ENCODE measurements around the gene DNAJC15.

Gene DNAJC15

DNA sequence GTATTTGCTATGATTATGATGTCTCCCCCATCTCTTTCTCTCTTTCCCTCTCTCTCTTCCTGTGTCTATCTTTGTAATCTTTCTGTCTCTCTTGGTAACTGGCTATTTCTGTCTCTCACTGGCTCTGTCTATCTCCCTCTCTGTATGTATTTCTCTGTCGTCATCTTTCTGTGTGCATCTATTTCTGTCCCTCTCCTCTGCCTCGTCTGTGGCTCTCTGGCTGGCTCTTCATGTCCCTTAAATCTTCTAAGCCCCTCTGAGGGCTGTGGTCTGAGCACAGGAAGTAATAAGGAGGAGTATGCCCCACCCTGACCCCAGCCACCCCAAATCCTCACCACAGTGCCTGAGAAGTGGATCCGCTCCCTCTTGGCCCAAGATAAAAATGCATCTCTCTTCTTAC, 104.4 kb downstream of the DNAJC15 start:
- DNase-seq (ENCODE audit: low spot score), result no peak

DNA sequence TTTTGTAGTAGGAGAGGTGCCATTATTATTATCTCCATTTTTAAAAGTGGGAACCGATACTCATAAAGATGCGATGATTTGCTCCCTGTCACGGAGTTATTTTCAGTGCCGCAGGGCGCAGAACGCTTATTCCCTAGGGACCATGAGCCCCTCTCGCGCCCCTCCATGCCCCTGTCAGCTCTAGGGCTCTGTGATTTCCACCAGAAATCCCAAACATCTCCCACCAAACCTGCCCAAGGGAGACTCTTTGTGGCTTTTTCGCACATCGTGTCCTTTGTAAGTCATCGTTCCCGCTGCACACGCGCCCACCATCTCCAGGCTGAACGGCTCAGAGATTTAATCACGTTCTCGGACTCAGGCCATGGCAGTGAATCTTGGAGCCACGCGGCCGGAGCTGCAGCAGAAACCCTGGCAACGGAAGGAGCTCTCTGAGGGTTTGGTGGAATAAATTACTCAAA, 105.1 kb downstream of the DNAJC15 start:
- no peak for DNase-seq (ENCODE audit: low spot score)

DNA sequence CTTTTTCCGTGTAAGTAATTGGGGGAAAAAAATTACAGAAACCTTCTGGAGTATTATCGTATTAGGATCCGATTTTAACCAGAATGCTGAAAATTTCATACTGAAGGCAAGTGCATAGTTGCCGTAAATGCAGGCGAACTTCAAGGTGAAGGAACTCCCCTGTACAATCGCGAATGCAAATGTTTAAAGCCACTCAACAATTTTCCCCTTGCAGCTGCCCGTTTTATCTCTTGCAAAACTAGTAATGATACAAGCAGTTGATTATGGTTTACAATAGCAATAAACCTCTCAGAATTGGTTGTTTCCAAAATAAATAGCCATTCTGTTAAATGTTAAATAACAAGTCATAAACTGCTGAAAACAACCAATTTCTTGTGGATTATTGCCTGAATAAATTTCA, 105.7 kb downstream of the DNAJC15 start:
- no peak for DNase-seq (ENCODE audit: low spot score)

DNA sequence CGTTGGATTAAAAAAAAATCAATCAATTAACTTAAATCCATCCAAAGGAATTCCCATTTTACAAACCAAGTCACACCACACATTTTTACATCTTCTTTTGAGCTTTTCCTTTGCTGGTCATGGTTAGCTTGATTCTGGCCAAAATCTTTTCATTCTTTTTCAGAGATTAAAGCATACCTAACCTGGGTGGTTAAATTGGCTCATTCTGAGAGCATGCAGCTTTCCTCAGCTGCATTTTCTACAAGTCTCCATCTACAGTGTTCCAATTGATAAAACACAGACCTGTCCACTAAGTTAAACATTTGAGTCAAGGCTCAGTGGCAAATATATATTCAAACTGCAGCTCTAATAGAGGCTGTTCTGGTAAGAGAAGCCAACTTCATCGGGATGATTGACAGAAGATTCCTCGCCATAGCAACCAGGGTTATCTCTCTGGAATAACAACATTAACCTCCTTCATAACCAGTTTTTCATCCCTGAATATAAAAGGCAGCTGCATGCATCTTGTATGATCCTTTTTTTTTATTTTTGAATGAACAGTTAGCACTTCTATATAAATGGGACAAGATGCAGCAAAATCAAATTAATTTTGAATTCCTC, 106.2 kb downstream of the DNAJC15 start:
- no peak for DNase-seq (ENCODE audit: low spot score)

DNA sequence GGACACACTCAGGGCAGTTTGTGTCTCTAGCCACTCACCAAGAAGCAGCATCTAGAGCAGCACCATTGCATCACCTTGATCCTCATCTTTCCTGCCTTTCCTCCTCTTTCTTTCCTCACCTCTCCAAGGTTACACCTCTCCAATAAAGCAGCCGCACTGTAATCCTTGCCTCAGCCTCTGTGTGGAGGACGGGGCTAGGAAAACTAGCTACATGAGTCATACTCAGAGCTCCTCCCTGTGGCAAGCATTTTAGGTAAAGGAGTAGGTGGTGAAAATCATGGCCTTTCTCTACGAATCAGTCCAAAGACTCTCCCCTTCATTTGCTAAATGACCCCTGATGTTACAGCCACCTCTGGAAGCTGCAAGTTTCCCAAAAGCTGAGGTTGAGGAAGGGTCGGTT, 108.9 kb downstream of the DNAJC15 start:
- DNase-seq (ENCODE audit: low spot score), result peak; percentile 45

DNA sequence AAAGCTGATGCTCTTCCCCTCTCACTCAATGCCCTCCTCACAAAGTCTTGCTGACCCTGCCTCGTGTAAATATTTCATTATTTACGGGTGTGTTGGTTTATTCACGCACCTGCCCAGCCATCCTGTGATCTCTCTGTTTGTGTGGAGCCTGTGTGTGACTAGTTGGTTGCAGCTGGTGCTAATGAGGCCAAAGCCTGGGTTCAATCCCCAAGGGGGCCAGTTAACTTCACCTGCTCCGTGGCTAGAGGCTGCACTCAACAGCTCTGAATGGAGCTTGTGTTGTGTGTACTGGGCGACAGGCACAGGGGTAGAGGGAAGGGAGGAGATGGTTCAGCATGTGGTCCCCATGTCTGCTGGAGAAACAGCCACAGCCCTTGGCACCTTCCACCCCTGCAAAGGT, 109.5 kb downstream of the DNAJC15 start:
- DNase-seq (ENCODE audit: low spot score), result no peak

DNA sequence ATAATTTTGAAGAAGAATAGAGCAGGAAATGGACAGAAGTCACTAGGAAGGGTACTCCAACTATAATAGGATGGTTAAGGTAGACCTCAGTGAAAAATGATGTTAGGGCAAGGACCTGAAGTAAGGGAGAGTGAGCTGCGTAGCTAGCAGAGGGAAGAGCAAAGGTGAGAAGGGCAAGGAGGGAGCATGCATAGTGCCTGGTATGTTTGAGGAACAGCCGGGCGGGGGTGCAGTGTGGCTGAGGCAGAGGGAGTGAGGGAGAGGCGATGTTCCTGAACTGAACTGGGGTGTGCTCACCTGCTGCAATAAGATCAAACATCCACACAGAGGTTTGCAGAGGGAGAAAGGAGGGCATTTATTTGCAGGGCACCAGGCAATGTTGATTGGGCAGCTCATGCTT, 110.4 kb downstream of the DNAJC15 start:
- DNase-seq (ENCODE audit: low spot score), result no peak

DNA sequence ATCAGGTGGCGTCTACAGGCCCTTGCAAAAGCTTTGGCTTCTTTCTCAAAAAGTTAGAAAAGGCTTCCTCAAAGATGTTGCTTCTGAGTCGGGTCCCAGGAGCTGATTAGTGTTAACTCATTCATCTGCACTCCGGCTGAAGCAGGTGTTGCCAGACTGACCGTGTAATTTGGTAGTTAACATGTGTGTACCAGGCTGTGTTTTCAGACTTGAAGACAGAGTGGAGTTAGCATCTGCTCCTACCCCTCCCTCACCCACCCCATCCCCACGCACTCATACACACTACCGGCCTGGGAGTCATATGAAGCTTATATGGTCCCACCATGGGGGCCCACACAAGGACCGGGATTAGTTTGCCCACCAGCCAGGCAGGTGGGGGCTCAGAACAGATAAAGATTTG, 111.5 kb downstream of the DNAJC15 start:
- no peak for DNase-seq (ENCODE audit: low spot score)

DNA sequence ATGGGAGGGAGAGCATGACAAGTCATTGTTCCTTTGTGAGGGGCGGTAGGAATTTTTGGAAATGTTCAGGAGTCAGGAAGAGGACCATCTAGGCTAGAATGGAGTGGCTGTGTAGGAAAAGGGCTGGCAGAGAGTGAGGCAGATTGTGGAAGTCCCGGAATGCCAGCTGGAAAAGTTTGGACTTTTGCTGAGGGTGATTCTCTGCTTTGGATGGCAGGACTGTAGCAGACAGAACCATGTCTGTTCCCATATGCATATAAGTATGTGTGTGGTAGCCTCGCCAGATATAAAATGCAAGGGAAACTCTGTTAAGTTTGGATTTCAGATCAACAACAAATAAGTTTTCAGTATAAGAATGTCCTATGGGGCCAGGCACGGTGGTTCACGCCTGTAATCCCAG, 112.1 kb downstream of the DNAJC15 start:
- DNase-seq (ENCODE audit: low spot score), result no peak

DNA sequence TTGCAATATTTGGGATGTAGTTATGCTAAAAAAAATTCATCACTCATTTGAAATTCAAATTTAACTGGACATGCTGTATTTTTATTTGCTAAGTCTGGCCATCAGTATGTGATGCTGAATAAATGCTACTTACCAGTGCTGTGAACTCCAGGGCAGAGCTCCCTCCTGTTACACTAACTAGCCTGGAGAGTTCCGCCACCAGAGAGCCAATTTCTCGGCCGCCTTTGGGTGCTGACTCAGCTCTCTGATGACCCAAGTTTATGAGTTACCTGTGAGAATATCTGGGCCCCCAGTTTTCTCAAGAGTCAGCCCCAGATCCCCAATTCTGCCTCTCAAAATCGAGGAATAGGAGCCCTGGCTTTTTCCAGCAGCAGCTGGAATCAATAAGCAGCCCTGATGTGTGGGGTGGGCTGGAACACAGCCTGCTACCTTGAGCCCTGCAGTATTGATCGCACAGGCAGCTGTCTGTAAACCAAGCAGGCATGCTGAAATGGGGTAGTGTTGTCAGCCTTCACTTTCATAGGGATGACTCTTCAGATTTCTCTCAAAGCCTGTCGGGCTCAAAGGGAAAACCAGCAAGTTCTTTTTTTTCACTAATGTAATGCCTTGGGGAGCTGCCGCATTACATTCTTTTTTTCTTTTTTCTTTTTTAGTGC, 113.7 kb downstream of the DNAJC15 start:
- peak; percentile 19 for DNase-seq (ENCODE audit: low spot score)

DNA sequence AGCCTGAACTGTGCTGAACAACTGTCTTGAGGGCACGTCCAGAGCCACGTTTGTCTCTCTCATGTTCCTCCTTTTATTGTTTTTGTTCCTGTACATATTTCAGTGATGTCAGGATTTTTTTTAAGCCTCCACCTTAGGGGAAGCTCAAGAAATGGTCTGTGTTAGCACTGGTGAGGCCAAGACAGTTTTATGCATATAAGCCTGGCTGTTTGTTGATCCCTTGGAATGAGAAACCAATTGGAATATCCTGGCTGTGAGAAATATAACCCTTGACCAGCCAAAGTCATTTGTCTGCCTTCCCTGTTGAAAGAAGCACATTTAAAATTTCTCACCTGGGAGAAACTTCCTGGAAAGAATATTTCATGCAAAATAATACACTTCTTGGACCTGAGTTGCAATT, 115.8 kb downstream of the DNAJC15 start:
- DNase-seq (ENCODE audit: low spot score), result no peak

DNA sequence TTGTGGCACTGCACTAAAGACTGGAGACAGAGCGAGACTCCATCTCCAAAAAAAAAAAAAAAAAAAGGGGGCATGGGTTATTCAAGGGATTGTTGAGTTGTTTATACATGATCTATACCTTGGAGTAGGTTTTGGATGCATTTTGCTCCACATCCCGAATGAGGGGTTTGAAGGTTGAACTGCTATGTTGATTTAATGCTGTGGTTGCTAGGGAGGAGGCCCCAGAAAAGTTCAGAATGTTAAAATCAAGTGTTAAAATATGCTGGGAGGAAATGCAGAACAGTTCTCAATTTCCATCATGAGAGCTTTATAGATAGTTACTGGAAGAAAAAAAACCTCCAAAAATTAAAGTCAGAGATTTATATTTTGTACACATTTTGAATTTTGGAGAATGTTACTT, 116.5 kb downstream of the DNAJC15 start:
- no peak for DNase-seq (ENCODE audit: low spot score)

DNA sequence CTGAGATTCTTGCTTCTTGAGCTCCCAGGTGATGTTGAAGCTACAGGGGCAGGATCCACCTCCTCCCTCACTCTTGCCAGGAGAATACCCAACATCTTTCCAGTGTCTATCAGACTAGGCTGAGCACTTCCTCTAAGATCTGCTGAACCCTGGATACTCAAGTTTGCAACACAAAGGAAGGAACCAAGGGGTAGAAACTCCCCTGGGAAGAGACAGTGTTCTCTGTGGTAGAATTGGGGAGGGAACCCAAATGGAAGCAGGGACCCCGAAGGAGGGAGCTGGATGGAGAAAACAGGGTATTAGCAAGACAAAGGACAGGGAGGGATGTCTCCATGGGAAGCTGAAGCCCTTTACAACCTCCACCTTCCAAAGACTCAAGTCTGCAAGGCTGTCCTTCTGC, 117.6 kb downstream of the DNAJC15 start:
- DNase-seq (ENCODE audit: low spot score), result no peak

DNA sequence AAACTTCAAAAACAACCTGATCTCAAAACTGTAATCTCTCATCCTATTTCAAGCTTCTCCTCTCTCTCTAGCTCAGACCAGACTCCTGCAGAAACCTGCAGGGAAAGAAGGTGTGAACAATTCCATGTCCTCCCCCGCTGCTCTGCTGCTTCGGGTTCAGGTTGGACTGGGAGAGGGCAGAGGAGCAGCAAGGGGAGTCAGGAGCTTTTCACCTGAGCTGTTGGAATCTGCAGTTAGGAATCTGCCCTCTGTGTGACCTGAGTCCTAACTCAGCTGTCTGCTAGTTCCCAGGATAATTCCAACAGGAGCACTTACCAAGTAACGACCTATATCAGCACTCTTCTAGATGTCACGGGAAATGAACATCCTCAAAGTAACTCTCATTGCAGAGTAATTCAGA, 118.3 kb downstream of the DNAJC15 start:
- no peak for DNase-seq (ENCODE audit: low spot score)

DNA sequence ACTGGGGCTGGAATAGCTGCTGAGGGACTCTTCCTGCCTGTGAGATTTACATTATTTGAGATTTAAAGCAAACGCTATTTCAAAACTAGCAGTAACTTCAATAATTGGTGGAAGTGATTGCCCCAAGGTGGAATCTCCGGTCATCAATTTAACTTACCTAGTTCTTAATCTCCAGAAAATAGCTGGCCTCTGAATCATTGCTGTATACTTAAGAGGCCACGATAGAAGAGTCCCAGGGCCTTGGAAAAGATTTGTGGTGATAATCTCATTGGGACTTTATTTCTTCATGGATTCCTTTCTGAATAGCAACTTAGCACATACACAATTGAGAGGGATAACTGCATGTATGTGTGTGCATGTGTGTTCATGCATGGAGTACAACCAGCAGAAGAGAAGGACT, 120.2 kb downstream of the DNAJC15 start:
- no peak for DNase-seq (ENCODE audit: low spot score)

DNA sequence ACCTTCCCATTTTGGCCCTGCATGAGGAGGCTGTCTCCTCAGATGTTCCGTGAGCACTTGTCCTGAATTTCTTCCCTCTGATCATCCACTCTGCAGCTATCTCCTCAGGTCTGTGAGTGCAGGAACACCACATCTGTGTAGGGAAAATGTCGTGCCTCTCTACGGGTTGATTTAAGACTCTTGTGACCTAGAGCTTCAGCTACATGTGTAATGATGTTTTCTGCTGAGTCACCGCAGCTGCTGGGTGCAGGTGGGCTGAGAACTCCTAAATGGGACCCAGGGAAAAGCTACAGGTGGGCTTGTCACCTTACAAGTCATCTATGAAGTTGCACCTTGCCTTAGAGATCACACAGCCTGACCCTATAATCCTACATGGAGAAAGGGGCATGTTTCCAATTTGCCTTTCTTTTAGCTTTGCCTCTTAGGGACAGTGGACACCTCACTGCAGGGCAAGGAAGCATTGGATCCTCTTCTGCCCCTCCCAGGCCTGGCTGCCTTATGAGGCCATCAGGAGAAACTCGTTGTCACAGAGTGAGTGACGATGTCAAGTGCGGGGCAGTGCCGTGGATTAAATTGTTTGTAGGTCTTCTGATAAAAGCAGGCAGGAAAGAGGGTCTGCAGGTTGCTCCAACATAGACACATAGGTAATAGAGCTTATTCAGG, 122.3 kb downstream of the DNAJC15 start:
- DNase-seq (ENCODE audit: low spot score), result no peak

DNA sequence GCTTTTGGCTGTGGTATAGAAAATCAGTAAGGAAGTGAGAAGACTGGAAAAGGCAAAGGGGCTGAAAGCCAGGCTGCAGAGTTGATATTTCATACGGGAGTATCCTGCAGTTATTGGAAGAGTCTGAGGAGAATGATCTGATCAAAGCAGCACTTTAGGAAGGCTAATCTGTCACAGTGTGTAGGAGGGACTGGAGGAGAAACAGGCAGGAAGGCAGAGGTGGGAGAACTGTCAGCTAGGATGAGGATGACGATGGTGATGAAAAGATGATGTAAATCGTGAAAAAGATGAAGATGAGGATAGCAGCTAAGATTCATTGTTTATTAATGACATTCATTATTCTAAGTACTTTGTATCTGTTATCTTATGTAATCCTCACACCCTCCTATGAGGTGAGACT, 123.0 kb downstream of the DNAJC15 start:
- no peak for DNase-seq (ENCODE audit: low spot score)

DNA sequence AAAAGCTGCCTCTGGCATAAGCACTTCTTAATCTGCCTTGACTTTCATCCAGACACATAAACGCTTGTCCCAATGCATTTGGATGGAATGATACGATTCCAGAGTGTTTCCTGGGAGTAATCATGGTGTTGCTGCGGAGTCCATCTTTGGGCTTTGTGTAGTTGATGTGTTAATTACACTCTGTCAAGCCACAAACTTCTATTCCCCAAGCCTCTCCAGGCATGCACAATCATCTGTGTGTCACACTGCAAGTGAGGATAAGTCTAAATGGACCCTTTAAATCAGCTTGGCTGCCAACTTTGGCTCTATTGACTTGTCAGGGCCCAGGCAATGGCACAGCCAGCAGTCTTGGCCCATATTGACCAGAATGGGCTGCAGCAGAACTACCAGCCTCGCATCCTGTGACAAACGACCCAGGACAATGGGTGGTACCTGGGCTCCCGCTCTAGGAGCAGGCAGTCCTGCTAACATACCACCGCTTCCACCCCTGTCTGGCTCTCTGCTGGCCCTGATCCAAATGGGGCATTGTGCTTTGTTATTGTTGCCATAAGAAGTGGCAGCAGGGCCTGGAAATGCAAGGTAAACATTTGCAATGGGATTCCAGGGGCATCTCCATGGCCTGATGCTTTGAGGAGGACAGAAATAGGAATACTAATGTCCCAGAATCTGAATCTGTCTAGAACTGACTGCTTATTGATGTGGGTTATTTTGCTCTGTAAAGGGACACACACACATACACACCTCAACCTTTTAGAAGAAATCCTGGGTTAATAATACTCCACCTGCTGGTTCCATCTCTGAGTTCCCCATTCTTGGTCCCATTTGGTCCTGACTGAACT, 127.2 kb downstream of the DNAJC15 start:
- no peak for DNase-seq (ENCODE audit: low spot score)

DNA sequence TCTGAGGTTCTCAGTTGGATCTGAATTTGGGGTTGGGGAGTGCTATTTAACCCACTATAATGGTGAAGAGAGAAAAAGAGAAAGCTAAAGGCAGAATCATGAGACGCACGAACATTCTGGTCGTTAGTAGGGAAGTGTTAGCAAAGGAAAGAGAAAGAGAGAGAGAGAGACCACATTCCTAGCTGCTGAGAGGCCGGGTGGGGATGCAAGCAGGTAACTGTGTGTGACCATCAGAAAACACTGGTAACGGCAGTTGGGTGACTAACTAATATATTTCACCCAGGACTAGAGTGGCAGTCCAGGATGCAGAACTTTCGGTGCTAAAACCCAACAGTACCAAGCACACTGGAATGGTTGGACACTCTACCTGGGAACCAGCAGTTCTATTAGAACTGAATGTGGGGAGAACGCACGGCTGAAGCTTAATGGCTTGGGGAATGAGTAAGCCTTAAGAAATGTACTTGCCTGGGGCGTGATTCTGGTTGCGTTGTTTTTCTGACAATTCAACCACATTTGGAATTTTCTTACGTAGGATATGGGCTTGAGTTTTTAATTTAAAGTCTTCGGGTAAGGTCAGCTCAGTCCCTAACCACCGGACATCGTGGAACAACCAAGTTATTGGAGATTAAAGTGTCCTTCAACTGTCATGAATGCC, 130.2 kb downstream of the DNAJC15 start:
- DNase-seq (ENCODE audit: low spot score), result no peak

DNA sequence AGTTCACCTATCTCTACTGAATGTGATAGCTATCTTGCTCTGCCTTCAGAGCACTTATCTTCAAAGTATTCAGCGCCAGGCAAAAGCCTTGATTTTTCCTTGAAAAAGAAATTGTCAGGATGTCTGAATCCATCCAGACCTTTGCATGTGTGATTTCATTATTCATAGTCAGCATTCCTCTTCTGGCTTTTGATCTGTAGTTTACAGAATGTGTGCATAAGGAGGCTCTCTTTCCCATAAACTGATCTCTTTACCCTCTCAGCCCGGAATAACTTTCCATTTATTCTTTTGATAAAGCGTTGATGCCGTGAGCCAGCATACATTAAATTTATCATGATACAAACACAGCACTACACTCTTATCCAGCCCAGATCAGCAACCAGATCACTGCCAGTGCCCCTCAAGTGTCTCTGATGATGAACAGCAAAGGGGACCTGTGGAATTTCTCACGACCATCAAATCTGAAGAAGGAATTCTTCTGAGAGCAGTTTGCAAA, 130.8 kb downstream of the DNAJC15 start:
- no peak for DNase-seq (ENCODE audit: low spot score)

DNA sequence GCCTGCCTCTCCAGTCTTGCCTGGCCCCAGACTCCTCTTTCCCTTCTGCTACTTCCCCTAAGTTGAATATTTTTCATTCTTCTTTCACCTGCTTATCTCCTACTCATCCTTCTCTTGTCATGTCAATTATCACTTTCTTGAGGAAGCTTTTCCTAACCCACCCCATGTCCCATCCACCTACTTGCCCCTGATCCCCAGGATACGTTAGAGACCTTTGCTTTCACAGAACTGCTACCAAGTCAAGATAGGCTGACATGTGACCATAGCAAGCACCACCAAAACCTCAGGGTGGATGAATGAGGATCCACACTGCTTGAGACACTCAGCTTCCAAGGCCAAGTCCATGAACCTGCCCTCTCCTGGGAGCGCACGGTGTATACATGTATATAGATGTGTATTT, 131.5 kb downstream of the DNAJC15 start:
- DNase-seq (ENCODE audit: low spot score), result no peak

DNA sequence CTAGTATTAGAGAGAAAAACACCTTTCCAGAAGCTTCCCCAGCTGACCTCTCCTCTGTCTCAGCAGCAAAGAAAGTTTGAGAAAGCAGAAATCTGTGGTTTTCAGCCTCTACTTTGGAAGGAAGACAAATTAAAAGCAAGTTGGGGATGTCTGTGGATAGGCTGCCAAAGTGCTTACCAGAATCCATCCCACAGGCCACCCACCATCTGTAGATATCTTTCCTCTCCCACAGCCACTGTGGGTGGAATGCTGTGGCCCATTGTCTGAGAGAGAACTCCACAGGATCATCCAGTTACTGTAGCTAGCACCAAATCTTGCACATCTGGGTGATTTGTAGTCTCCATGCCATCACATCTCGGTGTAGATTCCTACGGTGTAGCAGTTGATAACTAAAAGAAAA, 133.5 kb downstream of the DNAJC15 start:
- DNase-seq (ENCODE audit: low spot score), result no peak

Data from HuH-7.5 (cell line).